ENCODE measurements around the gene INVS.

GRCh38 chr9:100057624-100058023, 41.4 kb upstream of the INVS start:
- no peak for TF ChIP-seq POLR2A (IDR thresholded peaks at IDR 0.05)
- TF ChIP-seq, protein P1, sequence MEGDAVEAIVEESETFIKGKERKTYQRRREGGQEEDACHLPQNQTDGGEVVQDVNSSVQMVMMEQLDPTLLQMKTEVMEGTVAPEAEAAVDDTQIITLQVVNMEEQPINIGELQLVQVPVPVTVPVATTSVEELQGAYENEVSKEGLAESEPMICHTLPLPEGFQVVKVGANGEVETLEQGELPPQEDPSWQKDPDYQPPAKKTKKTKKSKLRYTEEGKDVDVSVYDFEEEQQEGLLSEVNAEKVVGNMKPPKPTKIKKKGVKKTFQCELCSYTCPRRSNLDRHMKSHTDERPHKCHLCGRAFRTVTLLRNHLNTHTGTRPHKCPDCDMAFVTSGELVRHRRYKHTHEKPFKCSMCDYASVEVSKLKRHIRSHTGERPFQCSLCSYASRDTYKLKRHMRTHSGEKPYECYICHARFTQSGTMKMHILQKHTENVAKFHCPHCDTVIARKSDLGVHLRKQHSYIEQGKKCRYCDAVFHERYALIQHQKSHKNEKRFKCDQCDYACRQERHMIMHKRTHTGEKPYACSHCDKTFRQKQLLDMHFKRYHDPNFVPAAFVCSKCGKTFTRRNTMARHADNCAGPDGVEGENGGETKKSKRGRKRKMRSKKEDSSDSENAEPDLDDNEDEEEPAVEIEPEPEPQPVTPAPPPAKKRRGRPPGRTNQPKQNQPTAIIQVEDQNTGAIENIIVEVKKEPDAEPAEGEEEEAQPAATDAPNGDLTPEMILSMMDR (IDR thresholded peaks at IDR 0.05), result no peak

All from heart left ventricle (tissue), 13 donors.